ENCODE data around the gene CDH23.

DNA sequence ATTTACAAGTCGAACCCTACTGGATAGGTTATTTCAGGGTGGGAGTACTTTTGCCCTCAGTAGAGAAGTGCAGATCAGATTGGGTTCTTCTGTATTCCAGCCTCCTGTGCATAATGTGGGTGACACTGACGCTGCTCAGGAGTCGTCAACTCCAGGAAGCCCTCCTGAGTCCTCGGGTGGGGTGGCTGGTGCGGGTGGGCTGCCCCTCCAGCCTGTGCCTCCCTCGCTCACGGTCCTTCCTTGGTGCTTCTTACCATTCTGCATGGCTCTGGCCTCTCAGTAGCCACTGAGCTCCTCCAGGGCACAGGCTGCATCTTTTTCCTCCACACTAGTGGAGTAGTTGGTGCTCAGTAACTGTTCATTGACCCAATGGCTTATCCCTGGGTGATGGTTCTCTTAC is 4.3 kb downstream of the CDH23 start:
- TF ChIP-seq, protein P1, sequence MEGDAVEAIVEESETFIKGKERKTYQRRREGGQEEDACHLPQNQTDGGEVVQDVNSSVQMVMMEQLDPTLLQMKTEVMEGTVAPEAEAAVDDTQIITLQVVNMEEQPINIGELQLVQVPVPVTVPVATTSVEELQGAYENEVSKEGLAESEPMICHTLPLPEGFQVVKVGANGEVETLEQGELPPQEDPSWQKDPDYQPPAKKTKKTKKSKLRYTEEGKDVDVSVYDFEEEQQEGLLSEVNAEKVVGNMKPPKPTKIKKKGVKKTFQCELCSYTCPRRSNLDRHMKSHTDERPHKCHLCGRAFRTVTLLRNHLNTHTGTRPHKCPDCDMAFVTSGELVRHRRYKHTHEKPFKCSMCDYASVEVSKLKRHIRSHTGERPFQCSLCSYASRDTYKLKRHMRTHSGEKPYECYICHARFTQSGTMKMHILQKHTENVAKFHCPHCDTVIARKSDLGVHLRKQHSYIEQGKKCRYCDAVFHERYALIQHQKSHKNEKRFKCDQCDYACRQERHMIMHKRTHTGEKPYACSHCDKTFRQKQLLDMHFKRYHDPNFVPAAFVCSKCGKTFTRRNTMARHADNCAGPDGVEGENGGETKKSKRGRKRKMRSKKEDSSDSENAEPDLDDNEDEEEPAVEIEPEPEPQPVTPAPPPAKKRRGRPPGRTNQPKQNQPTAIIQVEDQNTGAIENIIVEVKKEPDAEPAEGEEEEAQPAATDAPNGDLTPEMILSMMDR (IDR thresholded peaks at IDR 0.05), result no peak
- TF ChIP-seq ZFX (IDR thresholded peaks at IDR 0.05; ENCODE audit: borderline replicate concordance), result no peak

All from 22Rv1 (cell line).